HepG2 (cell line): Measurements from ENCODE around the gene REM2. TPM values are rescaled to one million over a fixed set of nuclear protein-coding genes. Genes with fewer than 3 reads are reported as not detected.

Experiments used
- ATAC-seq: fragments of 200-7000 bp; cut with Tn5 transposase; 3 replicates; pipeline ENCODE4 v1.9.1; 2020; ENCODE audit warnings: mild to moderate bottlenecking, moderate library complexity
- BruUV-seq: library from RNA; stranded (reverse); fragments of 400-500 nt; replicated peaks from 2 replicates; lab custom pipeline; 2021; lab: Mats Ljungman, UMichigan
- CTCF ChIA-PET: fragments of 300-600 bp; formaldehyde crosslinking; extraction: SDS; loops from one replicate; lab custom pipeline; 2021; ENCODE audit warnings: low total read pairs, inconsistent platforms, low intra/inter-chr PET ratio; lab: Yijun Ruan, JAX
- POLR2A ChIA-PET: fragments of 350-600 bp; sonication (Branson Sonifier 250); formaldehyde crosslinking; loops from one replicate; lab custom pipeline; 2020; ENCODE audit warnings: antibody characterized with exemption, inconsistent platforms; lab: Yijun Ruan, JAX
- DNase-seq: peaks from one replicate; pipeline ENCODE4 v3.0.0-alpha.2; 2015; ENCODE audit warnings: low spot score
- FAIRE-seq: peaks from 3 replicates; lab custom pipeline; 2011; peaks lifted over from hg19 to GRCh38; lab: Jason Lieb, UNC
- H2AFZ ChIP-seq: one replicate; pipeline ENCODE4 v1.6.1; 2011; ENCODE audit warnings: low read length, inconsistent platforms
- H3K27ac ChIP-seq: fragments of 300-600 bp; 3 replicates; pipeline ENCODE4 v1.8.0; 2011; ENCODE audit warnings: mixed run types, mild to moderate bottlenecking, mixed read lengths, low read length, inconsistent platforms; ENCODE audit not compliant: insufficient read depth; ENCODE audit errors: extremely low read length
- H3K27me3 ChIP-seq, 2 experiments: fragments of 200-600 bp in 1 of 2; 2 replicates in 1 of 2; 3 replicates in 1 of 2; pipeline versions ENCODE4 v1.6.0 to v1.8.0; 2011; ENCODE audit warnings: low read length in 2 of 2, mild to moderate bottlenecking in 2 of 2, moderate library complexity in 2 of 2, inconsistent platforms in 1 of 2; ENCODE audit not compliant: insufficient read depth in 2 of 2, control insufficient read depth in 1 of 2
- H3K36me3 ChIP-seq, 2 experiments: fragments of 200-600 bp in 1 of 2; replicated peaks in 1 of 2; 2 replicates in 1 of 2; 3 replicates in 1 of 2; pipeline versions ENCODE4 v1.5.1 to v1.8.0; 2011; ENCODE audit warnings: low read length in 2 of 2, inconsistent platforms in 1 of 2; ENCODE audit not compliant: insufficient read depth in 2 of 2, control insufficient read depth in 1 of 2
- H3K4me1 ChIP-seq: 2 replicates; pipeline ENCODE4 v1.5.1; 2012; ENCODE audit warnings: low read length, inconsistent platforms; ENCODE audit not compliant: insufficient read depth
- H3K4me2 ChIP-seq: 2 replicates; pipeline ENCODE4 v1.6.0; 2011; ENCODE audit warnings: low read depth, low read length, inconsistent platforms
- H3K4me3 ChIP-seq, 3 experiments: fragments of 200-600 bp in 1 of 3; sonication (generic), shearing (Covaris generic) in 1 of 3; replicated peaks in 1 of 3; 2 replicates each; pipeline ENCODE4 v1.5.1; 2011 to 2016; ENCODE audit warnings: low read length in 3 of 3, inconsistent platforms in 2 of 3, low read depth in 2 of 3, mild to moderate bottlenecking in 2 of 3, control low read depth in 1 of 3, mixed read lengths in 1 of 3; ENCODE audit not compliant: insufficient read depth in 1 of 3
- H3K79me2 ChIP-seq: one replicate; pipeline ENCODE4 v1.6.1; 2011; ENCODE audit warnings: low read length, inconsistent platforms; ENCODE audit not compliant: insufficient read depth
- H3K9ac ChIP-seq: 2 replicates; pipeline ENCODE4 v1.6.0; 2011; ENCODE audit warnings: mild to moderate bottlenecking, low read depth, low read length, inconsistent platforms; ENCODE audit not compliant: insufficient read depth
- H3K9me3 ChIP-seq: 2 replicates; pipeline ENCODE4 v1.5.1; 2012; ENCODE audit warnings: mild to moderate bottlenecking, low read length
- H4K20me1 ChIP-seq: 2 replicates; pipeline ENCODE4 v1.6.0; 2011; ENCODE audit warnings: inconsistent platforms, mild to moderate bottlenecking, low read length, moderate library complexity; ENCODE audit not compliant: insufficient read depth
- FOXK1 ChIP-seq: sonication (generic); formaldehyde crosslinking; IDR thresholded peaks from 2 replicates; pipeline ENCODE4 v1.4.0; 2020; ENCODE audit warnings: low read depth, missing genetic modification reagents, borderline replicate concordance
- WGBS: methylation state at CpG from one replicate; pipeline ENCODE4 v1.1.6; 2017; ENCODE audit warnings: low lambda C conversion rate; 5-methylcytosine and 5-hydroxymethylcytosine counted together
- in situ Hi-C: cut with HindIII; loops from 2 replicates; pipeline ENCODE4 v1.10.0; 2017; ENCODE audit warnings: low pct_unique_long_range_greater_than_20kb; ENCODE audit not compliant: extremely low pct_ligation_motif_present
- intact Hi-C: fragments of 100-400 bp; cut with micrococcal nuclease; formaldehyde crosslinking; loops from one replicate; pipeline ENCODE4 v1.10.0; 2022; ENCODE audit not compliant: unreplicated experiment
- polyA plus RNA-seq, 8 experiments: library from polyadenylated mRNA; depleted of rRNA in 3 of 8; stranded (reverse) in 7 of 8; unstranded in 1 of 8; fragments of >200 nt; fragmentation: Illumina TruSeq in 4 of 8; extraction: Trizol in 4 of 8; gene quantifications; 2 replicates each; pipeline versions ENCODE4 v1.2.1 to v1.2.3, GENCODE V29; 2011 to 2016; ENCODE audit warnings: low read depth in 4 of 8, missing spikeins in 1 of 8, mixed read lengths in 1 of 8; ENCODE audit not compliant: insufficient read depth in 1 of 8
- total RNA-seq, 5 experiments: library from RNA; depleted of rRNA; stranded (reverse); fragments of >200 nt; fragmentation: Illumina TruSeq; extraction: Trizol; gene quantifications; 2 replicates each; pipeline ENCODE4 v1.2.3, GENCODE V29; 2016; ENCODE audit warnings: low read depth in 1 of 5
- TF ChIP-seq, protein P1 (sequence below): sonication (generic); formaldehyde crosslinking; IDR thresholded peaks from 2 replicates; pipeline ENCODE4 v1.4.0; 2020; ENCODE audit warnings: missing genetic modification reagents
- TF ChIP-seq, protein P2 (sequence below): sonication (generic); formaldehyde crosslinking; IDR thresholded peaks from 2 replicates; pipeline ENCODE4 v1.5.1; 2020; ENCODE audit warnings: mild to moderate bottlenecking, missing genetic modification reagents, moderate library complexity

Gene REM2
- total and polyA plus RNA-seq, 2 of the 13 experiments (the other 11 are each of a cell fraction or from before 2014, with no cell fraction given), result 0.20 TPM; not detected in 1

DNA sequence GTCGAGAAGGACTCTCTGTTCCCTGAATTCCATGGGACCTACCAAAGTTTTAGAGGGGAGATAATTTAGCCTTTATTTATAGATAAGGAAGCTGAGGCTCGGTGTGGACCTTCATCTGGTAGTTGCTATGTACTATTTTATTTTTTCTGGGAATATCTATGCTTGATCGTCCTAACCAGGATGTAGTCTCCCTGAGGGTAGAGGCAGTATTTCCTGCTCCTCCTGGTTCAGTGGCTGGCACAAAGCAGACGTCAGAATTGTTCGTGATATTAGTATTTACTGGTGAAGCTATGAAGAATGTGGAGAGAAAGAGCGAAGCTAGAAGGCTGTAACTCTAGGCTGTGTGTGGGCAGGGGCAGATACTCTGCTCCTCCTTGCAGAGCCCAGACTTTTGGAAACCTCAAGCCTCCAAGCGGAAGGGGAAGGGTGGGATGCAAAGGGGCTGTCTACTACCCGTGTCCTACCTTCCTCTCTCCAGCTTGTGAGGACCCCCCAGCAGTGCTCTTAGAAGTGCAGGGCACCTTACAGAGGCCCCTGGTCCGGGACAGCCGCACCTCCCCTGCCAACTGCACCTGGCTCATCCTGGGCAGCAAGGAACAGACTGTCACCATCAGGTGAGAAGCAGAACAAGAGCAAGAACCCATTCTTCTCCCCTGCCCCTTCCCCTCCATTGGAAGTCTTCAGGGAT, 10.0 kb upstream of the REM2 start (continued):
- TF ChIP-seq, protein P1, sequence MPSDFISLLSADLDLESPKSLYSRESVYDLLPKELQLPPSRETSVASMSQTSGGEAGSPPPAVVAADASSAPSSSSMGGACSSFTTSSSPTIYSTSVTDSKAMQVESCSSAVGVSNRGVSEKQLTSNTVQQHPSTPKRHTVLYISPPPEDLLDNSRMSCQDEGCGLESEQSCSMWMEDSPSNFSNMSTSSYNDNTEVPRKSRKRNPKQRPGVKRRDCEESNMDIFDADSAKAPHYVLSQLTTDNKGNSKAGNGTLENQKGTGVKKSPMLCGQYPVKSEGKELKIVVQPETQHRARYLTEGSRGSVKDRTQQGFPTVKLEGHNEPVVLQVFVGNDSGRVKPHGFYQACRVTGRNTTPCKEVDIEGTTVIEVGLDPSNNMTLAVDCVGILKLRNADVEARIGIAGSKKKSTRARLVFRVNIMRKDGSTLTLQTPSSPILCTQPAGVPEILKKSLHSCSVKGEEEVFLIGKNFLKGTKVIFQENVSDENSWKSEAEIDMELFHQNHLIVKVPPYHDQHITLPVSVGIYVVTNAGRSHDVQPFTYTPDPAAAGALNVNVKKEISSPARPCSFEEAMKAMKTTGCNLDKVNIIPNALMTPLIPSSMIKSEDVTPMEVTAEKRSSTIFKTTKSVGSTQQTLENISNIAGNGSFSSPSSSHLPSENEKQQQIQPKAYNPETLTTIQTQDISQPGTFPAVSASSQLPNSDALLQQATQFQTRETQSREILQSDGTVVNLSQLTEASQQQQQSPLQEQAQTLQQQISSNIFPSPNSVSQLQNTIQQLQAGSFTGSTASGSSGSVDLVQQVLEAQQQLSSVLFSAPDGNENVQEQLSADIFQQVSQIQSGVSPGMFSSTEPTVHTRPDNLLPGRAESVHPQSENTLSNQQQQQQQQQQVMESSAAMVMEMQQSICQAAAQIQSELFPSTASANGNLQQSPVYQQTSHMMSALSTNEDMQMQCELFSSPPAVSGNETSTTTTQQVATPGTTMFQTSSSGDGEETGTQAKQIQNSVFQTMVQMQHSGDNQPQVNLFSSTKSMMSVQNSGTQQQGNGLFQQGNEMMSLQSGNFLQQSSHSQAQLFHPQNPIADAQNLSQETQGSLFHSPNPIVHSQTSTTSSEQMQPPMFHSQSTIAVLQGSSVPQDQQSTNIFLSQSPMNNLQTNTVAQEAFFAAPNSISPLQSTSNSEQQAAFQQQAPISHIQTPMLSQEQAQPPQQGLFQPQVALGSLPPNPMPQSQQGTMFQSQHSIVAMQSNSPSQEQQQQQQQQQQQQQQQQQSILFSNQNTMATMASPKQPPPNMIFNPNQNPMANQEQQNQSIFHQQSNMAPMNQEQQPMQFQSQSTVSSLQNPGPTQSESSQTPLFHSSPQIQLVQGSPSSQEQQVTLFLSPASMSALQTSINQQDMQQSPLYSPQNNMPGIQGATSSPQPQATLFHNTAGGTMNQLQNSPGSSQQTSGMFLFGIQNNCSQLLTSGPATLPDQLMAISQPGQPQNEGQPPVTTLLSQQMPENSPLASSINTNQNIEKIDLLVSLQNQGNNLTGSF, result no peak

DNA sequence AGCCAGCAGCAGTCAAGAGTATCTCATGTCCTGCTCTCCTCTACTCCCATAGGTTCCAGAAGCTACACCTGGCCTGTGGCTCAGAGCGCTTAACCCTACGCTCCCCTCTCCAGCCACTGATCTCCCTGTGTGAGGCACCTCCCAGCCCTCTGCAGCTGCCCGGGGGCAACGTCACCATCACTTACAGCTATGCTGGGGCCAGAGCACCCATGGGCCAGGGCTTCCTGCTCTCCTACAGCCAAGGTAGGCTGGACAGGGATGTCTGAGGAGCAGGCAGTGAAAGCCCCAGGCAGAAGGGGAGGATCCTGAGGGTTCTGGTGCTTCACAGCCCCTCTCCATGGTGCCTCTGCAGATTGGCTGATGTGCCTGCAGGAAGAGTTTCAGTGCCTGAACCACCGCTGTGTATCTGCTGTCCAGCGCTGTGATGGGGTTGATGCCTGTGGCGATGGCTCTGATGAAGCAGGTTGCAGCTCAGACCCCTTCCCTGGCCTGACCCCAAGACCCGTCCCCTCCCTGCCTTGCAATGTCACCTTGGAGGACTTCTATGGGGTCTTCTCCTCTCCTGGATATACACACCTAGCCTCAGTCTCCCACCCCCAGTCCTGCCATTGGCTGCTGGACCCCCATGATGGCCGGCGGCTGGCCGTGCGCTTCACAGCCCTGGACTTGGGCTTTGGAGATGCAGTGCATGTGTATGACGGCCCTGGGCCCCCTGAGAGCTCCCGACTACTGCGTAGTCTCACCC, 7.8 kb upstream of the REM2 start:
- DNase-seq, result no peak
- Histone ChIP-seq H3K9me3 (no peaks in the 10 kb centered on the region), H2AFZ (no peak overlapping the region), H3K4me2 (no peak overlapping the region), H4K20me1 (no peaks in the 10 kb centered on the region; the same call in 1 of the 2 replicates), H3K36me3 (peaks cover 14% of the 10 kb centered on the region in 2 experiments; a peak in 4 of 5 replicates), H3K4me3 (no peak overlapping the region), H3K9ac (no peak overlapping the region), H3K79me2 (no peaks in the 10 kb centered on the region), H3K27me3 (no peaks in the 10 kb centered on the region; a peak in 1 of 5 replicates), H3K27ac (no peak overlapping the region), H3K4me1 (peaks cover 33% of the 10 kb centered on the region)
- no peak for ATAC-seq
- FAIRE-seq, result no peak
- POLR2A ChIA-PET, result no interaction called here
- intact Hi-C loops (no loop called here), in situ Hi-C loops (no loop called here)
- WGBS, result 99% methylated on average over 15 of the region's 15 CpGs
- no TSS peak for BruUV-seq
- CTCF ChIA-PET, result no interaction called here
- no peak for TF ChIP-seq FOXK1 (CRISPR knock-in tag)
- TF ChIP-seq, protein P2, sequence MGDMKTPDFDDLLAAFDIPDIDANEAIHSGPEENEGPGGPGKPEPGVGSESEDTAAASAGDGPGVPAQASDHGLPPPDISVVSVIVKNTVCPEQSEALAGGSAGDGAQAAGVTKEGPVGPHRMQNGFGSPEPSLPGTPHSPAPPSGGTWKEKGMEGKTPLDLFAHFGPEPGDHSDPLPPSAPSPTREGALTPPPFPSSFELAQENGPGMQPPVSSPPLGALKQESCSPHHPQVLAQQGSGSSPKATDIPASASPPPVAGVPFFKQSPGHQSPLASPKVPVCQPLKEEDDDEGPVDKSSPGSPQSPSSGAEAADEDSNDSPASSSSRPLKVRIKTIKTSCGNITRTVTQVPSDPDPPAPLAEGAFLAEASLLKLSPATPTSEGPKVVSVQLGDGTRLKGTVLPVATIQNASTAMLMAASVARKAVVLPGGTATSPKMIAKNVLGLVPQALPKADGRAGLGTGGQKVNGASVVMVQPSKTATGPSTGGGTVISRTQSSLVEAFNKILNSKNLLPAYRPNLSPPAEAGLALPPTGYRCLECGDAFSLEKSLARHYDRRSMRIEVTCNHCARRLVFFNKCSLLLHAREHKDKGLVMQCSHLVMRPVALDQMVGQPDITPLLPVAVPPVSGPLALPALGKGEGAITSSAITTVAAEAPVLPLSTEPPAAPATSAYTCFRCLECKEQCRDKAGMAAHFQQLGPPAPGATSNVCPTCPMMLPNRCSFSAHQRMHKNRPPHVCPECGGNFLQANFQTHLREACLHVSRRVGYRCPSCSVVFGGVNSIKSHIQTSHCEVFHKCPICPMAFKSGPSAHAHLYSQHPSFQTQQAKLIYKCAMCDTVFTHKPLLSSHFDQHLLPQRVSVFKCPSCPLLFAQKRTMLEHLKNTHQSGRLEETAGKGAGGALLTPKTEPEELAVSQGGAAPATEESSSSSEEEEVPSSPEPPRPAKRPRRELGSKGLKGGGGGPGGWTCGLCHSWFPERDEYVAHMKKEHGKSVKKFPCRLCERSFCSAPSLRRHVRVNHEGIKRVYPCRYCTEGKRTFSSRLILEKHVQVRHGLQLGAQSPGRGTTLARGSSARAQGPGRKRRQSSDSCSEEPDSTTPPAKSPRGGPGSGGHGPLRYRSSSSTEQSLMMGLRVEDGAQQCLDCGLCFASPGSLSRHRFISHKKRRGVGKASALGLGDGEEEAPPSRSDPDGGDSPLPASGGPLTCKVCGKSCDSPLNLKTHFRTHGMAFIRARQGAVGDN (CRISPR knock-in tag), result peak; percentile 29
- TF ChIP-seq, protein P1, result peak; percentile 31; the same call in 1 of the 2 replicates
